ENCODE data around the gene RHBDD3.
A peak's percentile ranks its signal among the peaks of the same experiment; 100 is the strongest.
"Not testable (repeated sequence)": the region's sequence is repeated elsewhere in the genome, so short reads cannot be mapped to it uniquely, and the experiment has no call there.

RHBDD3 gene

GRCh38 chr22:29247891-29248290 is 19.9 kb downstream of the RHBDD3 start:
- not testable (repeated sequence) for DNase-seq

- DNase-seq, result peak; percentile 58
Observed at GRCh38 chr22:29245626-29246385, 22.0 kb downstream of the RHBDD3 start.

- DNase-seq, result no peak
Observed at GRCh38 chr22:29244785-29245625, 22.8 kb downstream of the RHBDD3 start.

GRCh38 chr22:29243874-29244446 is 23.8 kb downstream of the RHBDD3 start:
- no peak for DNase-seq

- DNase-seq, result not testable (repeated sequence)
Observed at GRCh38 chr22:29240481-29240880, 27.3 kb downstream of the RHBDD3 start.

DNA sequence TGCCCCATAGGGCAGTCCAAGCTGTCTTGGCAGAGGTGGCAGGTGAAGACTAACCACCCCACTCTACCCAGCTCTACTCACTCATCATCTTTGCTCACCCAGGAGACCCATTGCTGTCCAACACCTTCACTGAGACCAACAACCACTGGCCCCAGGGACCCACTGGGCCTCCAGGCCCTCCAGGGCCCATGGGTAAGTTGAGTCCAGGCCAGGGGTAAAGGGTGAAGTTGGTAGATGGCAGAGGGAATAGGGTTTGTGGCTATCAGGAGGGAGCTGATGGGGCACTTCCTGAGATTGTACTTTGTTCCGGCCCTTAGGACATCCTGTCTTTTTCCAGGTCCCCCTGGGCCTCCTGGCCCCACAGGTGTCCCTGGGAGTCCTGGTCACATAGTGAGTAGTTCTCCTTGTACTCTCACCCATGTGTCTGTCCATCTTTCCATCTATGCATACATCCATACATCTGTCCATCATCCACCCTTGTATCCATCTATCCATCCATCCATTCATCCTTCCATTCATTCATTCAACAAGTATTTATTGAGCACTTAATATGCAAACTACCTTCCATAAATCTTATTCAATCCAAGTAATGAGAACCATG is 34.4 kb downstream of the RHBDD3 start:
- no peak for DNase-seq

DNA sequence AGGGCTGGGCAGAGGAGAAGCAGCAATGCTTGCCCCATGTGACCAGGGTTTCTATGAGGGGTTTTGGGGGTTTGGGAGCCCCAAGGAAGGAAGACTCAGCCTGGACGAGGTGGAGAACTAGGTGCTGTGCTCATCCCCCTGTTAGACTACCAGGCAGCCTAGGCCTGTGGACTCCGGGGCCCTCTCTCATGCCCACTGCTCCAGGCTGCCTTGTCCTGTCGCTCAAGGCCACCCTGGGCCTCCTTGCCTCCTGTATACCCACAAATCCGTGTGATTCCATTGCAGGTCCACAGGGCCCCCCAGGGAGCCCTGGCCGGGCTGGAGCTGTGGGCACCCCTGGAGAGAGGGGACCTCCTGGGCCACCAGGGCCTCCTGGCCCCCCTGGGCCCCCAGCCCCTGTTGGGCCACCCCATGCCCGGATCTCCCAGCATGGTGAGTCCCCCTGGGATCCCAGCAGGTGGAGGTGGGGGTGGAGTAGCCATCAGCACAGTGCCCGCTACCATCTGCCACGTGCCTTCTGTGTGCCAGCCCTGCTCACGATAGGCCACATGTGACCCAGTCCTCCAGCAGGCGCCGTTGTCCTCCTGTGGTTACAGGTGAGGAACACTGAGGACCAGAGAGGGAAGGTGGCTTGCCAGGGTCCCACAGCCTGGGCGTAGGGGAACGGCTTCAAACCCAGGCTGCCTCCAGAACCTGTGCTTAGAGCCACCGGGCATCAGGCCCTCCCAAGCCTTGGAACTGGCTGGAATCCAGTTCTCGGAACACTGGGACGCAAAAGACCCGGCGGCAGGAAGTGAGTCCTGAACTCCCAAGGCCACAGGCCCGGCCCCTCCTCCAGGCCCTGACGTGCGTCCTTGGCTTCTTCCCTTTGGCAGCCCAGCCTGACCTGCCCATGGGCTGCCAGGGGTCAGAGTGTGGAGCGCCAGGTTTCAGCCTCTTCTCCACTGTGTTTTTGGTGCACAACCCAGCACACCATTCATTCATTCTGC is 35.5 kb downstream of the RHBDD3 start:
- no peak for DNase-seq

- DNase-seq, result no peak
Observed at GRCh38 chr22:29230972-29231875, 36.6 kb downstream of the RHBDD3 start.

DNA sequence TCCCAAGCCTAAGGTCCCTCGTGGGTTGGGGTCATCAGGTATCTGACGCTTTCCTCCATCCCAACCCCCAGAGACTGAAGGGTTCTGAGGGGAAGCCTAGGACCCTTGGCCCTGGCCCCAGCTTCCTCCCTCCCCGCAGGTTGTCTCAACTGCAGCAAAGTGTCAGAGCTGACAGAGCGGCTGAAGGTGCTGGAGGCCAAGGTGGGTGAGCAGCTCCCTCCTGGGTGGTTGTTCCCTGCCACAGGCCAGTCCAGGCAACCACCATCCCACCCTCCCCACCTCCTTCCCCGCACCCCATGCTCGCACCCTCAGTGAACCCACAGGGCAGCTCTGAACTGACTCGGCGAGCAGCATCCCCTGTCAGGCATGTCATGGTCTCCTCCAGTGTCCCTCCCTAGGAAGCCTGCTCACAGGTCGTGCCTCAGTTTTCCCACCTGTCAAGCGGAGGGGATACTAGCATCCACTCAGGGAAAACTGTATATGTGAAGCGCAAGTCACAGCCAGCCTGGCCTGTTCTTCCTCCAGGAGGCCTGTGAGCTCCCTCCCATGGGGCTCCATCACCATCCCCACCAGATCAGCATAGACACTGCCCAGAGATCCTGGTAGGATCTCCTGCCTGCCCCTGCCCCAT is 41.3 kb downstream of the RHBDD3 start:
- no peak for DNase-seq

GRCh38 chr22:29225422-29226090 is 42.2 kb downstream of the RHBDD3 start:
- peak; percentile 11 for DNase-seq

GRCh38 chr22:29224859-29225410 is 42.8 kb downstream of the RHBDD3 start:
- no peak for DNase-seq

DNA sequence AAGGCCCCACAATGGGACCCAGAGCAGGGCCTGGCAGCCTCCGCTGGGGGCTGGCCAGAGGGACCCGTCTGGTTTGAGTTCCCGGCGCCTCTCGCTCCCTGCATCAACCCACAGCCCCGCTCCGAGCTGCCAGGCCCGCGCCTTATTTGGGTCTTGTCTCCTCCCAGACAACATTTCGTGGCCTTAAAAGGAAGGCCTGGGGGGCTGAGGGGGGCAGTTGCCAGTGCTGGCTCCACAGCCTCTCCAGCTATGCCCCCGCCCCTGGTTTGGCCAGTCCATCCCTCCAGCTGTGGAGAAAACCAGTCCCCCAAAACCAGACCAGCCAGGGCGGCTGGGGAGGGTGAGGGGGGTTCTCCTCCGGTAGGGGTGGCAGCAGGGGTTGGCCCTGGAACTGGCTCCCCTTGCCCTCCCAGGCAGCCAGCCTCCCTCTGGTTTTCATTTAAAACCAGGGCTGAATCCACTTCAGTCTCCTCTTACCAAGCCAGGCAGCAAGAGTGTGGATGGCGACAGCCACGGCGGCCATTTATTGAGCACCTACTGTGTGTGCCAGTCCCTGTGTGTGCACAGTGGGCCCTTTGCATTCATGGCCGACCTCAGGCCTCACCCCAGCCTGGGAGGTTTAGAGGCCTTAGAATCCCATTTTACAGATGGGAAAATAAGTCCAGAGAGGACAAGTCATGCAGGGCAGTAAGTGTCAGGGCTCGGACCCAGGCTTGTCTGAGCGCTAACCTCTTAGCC is 43.5 kb downstream of the RHBDD3 start:
- DNase-seq, result peak; percentile 44

GRCh38 chr22:29219881-29220670 is 47.7 kb downstream of the RHBDD3 start:
- no peak for DNase-seq

DNA sequence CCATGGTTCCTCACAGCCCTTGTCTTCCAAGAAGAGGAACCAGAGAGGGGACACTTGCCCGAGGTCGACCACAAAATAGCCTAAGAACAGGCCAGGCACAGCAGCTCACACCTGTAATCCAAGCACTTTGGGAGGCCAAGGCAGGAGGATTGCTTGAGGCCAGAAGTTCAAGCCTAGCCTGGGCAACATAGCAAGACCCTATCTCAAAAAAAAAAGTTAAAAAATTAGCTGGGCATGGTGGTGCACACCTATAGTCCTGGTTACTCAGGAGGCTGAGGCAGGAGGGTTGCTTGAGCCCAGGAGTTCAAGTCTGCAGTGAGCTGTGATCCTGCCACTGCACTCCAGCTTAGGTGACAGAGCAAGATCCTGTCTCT is 48.4 kb downstream of the RHBDD3 start:
- not testable (repeated sequence) for DNase-seq

DNA sequence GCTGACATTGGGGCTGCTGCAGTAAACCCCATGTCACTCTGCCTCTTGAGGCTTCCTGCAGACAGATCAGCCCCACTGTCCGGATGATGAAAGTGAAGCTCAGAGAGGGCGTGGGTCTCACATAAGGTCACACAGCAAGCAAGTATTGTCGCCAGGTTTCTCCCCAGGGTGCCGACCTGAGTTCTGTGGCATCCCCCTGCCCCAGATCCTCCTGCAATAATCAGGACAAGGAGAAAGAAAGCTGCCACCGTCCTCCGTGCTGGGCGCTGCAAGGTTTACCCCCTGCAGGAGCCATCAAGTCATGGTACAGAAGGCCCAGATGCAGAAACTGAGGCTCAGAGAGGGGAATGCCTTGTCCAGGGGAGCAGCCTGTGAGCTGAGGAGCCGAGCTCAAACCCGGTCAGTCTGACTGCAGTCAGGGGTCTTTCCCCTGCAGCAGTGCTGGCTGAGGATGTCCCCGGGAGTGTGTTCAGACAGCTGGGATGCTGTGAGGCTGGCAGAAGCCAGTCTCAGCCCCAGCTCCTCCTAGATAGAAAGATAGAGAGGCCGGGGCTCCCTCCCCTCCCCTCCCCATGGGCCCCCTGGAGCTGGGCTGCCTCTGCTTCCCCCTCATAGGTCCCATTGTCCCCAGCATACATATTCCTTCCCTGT is 48.9 kb downstream of the RHBDD3 start:
- no peak for DNase-seq

DNA sequence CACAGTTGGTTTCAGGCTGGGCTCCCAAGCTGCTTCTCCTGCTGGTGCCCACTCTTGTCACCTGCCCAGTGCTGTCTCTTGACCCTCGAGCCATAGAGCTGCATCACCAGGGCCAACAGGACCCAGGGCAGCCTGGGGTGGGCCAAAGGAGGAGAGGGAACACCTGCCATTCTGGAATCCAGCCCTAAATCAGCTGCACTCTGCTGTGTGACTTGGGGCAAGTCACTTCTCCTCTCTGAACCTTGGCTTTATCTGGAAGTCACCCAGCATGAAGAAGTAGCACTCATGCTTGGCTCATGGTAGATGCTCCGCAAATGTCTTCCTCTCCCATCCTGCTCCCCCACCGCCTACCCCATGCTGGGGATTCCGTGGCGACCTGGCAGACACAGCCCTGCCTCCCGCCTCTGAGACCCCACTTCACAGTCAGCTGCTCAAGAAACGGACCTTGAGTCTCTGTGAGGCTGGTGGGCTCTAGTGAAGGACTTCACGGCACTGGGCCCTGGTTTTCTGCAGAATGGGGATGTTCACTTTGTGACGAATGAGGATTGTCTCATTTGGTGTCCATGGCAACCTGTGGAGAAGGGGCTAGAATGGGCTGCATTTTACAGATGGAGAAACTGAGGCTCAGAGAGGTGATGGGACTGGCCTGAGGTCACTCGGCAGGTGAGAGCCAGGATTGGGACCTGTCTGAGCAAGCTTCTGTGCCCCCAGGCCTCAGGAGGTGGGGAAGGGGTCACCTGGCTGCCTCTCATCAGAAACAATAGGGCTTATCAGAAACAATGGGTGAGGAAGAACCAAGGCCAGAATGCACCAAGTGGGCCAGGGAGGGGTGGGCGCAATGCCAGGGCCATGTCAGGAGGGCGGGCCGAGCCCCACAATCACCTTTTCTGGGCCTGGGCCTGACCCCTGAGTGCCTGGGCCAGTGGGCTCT is 49.7 kb downstream of the RHBDD3 start:
- no peak for DNase-seq

All from fibroblast of skin of back (primary cell).